ENCODE measurements around the gene SOST. TPM values are rescaled to one million over a fixed set of nuclear protein-coding genes. Genes with fewer than 3 reads are reported as not detected.

The SOST gene
- total RNA-seq, 4 donors from 2014 or later: not detected

DNA sequence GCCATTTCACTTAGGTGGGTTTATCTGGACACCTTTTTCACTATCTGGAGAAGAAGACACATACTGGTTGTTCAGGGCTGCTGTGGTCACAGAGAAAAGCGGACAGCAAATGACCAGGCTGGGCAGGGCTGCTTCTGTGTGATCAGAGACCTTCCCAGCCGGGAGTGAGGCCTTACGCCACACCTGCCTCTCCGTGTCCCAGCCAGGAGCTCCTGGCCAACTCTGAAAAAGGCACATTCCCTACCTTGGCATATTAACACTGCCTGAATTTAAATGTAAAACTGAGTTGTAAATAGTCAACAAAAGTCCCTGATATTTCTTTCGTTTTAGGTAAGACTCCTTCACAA lies 9.1 kb upstream of the SOST start:
- TF ChIP-seq, protein P1, sequence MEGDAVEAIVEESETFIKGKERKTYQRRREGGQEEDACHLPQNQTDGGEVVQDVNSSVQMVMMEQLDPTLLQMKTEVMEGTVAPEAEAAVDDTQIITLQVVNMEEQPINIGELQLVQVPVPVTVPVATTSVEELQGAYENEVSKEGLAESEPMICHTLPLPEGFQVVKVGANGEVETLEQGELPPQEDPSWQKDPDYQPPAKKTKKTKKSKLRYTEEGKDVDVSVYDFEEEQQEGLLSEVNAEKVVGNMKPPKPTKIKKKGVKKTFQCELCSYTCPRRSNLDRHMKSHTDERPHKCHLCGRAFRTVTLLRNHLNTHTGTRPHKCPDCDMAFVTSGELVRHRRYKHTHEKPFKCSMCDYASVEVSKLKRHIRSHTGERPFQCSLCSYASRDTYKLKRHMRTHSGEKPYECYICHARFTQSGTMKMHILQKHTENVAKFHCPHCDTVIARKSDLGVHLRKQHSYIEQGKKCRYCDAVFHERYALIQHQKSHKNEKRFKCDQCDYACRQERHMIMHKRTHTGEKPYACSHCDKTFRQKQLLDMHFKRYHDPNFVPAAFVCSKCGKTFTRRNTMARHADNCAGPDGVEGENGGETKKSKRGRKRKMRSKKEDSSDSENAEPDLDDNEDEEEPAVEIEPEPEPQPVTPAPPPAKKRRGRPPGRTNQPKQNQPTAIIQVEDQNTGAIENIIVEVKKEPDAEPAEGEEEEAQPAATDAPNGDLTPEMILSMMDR (IDR thresholded peaks at IDR 0.05; ENCODE audit: low read depth): no peak

DNA sequence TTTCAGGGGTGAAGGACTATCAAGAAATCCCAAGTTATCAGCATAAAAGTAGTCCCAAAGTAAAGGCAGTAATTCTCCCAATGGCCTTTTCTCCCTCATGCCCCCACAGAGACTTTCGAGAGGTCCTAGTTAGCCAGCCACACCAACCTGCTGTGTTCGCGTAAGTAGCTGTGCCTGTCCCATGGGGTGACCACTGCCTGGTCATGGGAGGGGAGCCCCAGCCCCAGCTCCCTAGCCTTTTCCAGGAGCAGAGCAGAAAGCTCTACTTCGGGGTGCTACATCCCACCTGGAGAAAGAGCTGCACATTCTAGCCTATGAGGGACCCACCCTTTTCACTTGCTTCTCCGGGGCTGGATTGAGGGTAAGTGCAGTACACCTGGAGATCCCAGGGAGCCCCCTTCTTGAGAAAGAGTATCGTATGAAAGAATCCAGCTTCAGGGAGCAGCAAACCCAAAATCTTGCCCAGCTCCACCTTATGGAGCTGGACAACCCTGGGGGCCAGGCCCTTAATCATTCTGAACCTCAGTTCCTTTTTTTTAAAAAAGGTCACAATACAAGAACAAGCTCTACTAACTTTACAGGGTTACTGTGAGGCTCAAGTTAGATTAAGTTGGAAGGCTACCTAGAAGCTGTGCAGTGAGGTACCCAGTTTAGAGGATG lies 8.6 kb upstream of the SOST start:
- TF ChIP-seq, protein P1 (IDR thresholded peaks at IDR 0.05; ENCODE audit: low read depth): no peak

DNA sequence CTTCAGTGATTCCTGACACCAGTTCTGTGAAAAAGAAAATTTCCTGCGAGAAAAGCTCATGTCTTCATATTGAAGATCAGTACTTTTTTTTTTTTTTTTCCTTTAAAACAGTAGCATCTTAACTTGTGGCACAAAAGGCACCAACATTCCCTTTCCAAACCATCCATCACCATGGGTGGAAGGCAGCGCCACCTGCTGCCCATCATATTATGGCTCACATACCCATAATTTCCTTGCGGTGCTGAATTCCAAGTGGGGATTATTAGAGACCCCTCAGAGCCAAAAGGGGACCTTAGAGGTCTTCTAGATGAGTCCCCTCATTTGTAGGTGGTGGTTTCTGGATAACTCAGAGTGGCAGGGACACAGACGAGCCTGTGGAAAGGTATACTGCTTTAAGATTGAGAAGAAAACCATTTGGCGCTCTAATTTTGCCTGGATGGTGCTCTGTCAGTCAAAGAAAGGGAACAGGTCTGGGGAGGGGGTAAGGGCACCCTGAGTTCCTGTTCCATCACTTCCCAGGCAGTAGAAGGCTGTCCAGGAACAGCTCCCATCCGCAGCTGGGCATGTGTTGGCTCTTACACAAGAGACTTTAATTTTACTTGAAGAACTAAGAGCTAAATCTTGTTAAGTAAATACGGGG lies 7.9 kb upstream of the SOST start:
- TF ChIP-seq, protein P1 (IDR thresholded peaks at IDR 0.05; ENCODE audit: low read depth): no peak

DNA sequence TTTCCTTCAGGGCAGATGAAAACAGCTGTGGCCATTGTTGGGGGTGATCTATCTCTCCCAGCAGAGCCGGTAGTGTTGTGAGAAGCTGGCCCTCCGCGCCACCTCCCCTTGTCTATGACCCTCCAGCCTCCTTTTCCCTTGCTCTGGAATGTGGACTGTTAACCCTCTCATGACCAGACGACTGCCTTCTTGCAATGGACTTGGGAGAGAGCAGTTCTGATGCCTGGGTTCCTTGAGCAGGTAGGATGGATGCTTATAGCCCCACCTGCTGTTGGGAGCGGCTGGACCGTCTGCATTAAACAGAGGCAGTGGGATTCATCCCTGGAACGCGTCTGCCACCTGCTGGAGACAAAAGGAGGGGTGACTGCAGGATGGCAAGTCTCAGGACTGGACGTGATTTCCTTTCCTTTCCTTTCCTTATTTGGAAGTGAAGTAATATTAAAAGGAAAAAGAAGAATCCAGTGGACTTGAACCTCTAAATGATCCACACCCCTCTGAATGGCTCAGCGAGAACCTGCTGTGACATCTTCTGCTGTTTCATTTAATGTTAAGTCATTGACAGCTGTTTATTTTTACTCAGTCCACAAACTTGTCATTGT lies 1.8 kb upstream of the SOST start:
- TF ChIP-seq, protein P1 (IDR thresholded peaks at IDR 0.05; ENCODE audit: low read depth): no peak

DNA sequence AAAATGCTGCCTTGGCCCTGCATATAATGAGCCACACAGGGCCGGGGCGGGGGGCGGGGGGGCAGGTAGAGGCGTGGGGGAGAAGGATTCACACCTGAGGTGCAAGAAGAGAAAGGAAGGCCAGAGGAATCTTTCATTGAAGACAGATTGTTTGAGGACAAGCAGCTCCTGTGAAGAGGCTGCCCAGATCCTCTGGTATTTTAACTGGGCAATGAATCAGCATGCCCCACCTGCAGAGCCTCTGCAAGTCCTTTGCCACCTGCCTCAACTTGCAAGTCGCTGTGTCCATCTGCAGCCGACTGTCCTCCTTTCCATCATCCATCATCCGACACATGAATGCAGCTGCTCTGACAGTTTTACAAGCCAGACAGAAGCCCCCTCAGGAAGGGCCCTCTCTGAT lies 1.2 kb upstream of the SOST start:
- TF ChIP-seq, protein P1 (IDR thresholded peaks at IDR 0.05; ENCODE audit: low read depth): no peak

DNA sequence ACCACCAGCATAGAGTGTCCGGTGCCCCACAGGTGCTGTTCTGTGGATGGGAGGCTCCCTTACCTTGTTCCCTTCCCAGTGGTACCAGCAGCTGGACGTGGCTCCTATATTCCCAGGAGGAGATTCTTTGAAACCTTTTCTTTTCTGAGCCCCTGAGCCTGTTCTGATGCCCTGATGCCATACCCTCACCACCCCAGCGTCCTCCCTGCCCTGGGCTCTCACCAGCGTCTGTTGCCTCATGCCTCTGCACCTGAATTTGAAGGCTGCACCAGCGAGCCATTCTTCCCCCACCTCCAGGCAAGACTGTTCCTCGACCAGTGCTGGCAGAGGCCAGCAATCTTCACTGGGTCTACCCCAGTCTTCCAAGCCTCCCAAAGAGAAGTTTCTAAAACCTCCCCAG lies 505 bp downstream of the SOST start:
- TF ChIP-seq, protein P1 (IDR thresholded peaks at IDR 0.05; ENCODE audit: low read depth): no peak

DNA sequence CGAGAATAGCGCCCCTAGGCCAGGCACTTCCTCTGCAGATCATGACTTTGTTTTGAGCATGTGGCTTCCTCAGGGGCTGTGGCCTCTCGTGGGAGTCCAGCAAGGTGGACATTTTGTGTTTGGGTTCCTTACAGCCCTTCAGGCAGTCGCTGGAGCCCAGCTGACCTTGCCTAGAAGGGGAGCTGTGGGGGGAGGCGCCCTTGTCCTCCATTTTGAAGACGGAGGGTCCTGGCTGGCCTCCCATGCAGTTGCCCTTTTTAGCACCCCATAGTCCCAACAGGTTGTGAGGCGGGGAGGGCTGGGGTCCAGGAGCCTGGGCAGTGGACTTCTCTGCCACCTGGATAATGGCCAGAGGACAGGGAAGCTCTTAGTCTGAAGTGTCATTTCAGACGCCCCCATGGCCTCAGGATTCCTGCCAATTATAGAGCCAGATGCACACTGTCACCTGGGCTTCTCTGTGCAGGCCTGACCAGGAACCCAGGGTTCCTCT lies 1.4 kb downstream of the SOST start:
- TF ChIP-seq, protein P1 (IDR thresholded peaks at IDR 0.05; ENCODE audit: low read depth): no peak
